Measurements from ENCODE around the gene PLEKHA8.

PLEKHA8 gene

DNA sequence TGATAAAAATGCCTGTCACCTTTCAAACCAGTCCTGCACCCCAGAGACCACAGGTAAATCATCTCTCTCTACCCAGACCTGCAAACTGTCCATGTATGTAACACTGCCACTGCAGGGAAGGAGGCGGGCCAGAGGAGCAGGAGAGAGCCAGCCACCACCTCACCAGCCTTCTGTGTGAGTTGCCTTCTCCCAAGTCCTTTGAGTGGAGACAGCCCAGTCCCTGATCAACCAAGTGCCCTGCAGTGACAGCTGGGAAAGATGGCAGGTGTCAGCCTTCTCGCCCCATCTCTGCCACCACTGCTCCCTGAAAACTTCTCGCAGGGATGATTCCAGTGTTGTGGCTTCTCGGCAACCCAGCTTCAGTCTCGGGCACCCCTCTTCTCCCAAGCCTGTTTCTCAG, 149.0 kb downstream of the PLEKHA8 start:
- no peaks in the 10 kb centered on the region for H3K27me3 ChIP-seq (ENCODE audit: insufficient read depth, low read length, poor library complexity, severe bottlenecking)
- no peaks in the 10 kb centered on the region for H4K20me1 ChIP-seq (ENCODE audit: insufficient read depth, low read length, poor library complexity, severe bottlenecking)
- no peak overlapping the region for H3K4me2 ChIP-seq (ENCODE audit: low read depth, low read length, poor library complexity, severe bottlenecking)
- no peak overlapping the region for H3K9ac ChIP-seq (ENCODE audit: low read depth, low read length, poor library complexity, severe bottlenecking)
- no peak overlapping the region for H2AFZ ChIP-seq (ENCODE audit: low read length)
- TF ChIP-seq CTCF (conservative IDR thresholded peaks at IDR 0.05; ENCODE audit: low read length) (no peak), EZH2phosphoT487 (IDR thresholded peaks at IDR 0.05; ENCODE audit: borderline replicate concordance) (no peak)
- H3K9me3 ChIP-seq (ENCODE audit: insufficient read depth, low read depth, low read length), result no peaks in the 10 kb centered on the region
- no peak overlapping the region for H3K4me3 ChIP-seq (ENCODE audit: low read length, poor library complexity, severe bottlenecking)
- H3F3A ChIP-seq (ENCODE audit: low read depth), result no peaks in the 10 kb centered on the region
- H3K9me2 ChIP-seq (replicated peaks; ENCODE audit: low read depth, low read length), result no peaks in the 10 kb centered on the region
- H3K4me1 ChIP-seq (ENCODE audit: insufficient read depth, low read length, poor library complexity, severe bottlenecking), result peaks cover 8% of the 10 kb centered on the region
- no peaks in the 10 kb centered on the region for H3K79me2 ChIP-seq (ENCODE audit: insufficient read depth, low read length)
- H3K36me3 ChIP-seq (ENCODE audit: insufficient read depth, low read length), result no peaks in the 10 kb centered on the region

GRCh38 chr7:30177965-30178364, 149.8 kb downstream of the PLEKHA8 start:
- Histone ChIP-seq H3K27me3 (ENCODE audit: insufficient read depth, low read length, poor library complexity, severe bottlenecking) (no peaks in the 10 kb centered on the region), H4K20me1 (ENCODE audit: insufficient read depth, low read length, poor library complexity, severe bottlenecking) (no peaks in the 10 kb centered on the region), H3K9me3 (ENCODE audit: insufficient read depth, low read depth, low read length) (no peaks in the 10 kb centered on the region), H3K4me2 (ENCODE audit: low read depth, low read length, poor library complexity, severe bottlenecking) (no peak overlapping the region), H3K4me3 (ENCODE audit: low read length, poor library complexity, severe bottlenecking) (no peak overlapping the region), H3K4me1 (ENCODE audit: insufficient read depth, low read length, poor library complexity, severe bottlenecking) (peaks cover 8% of the 10 kb centered on the region), H3F3A (ENCODE audit: low read depth) (no peaks in the 10 kb centered on the region), H3K9me2 (replicated peaks; ENCODE audit: low read depth, low read length) (no peaks in the 10 kb centered on the region), H2AFZ (ENCODE audit: low read length) (no peak overlapping the region), H3K9ac (ENCODE audit: low read depth, low read length, poor library complexity, severe bottlenecking) (no peak overlapping the region), H3K36me3 (ENCODE audit: insufficient read depth, low read length) (no peaks in the 10 kb centered on the region), H3K79me2 (ENCODE audit: insufficient read depth, low read length) (no peaks in the 10 kb centered on the region)
- TF ChIP-seq EZH2phosphoT487 (IDR thresholded peaks at IDR 0.05; ENCODE audit: borderline replicate concordance), result no peak
- no peak for TF ChIP-seq CTCF (conservative IDR thresholded peaks at IDR 0.05; ENCODE audit: low read length)

GRCh38 chr7:30178748-30179436, 150.7 kb downstream of the PLEKHA8 start:
- no peak overlapping the region for H2AFZ ChIP-seq (ENCODE audit: low read length)
- TF ChIP-seq CTCF (conservative IDR thresholded peaks at IDR 0.05; ENCODE audit: low read length) (no peak), EZH2phosphoT487 (IDR thresholded peaks at IDR 0.05; ENCODE audit: borderline replicate concordance) (no peak)

More at GRCh38 chr7:30178748-30179436, 150.7 kb downstream of the PLEKHA8 start:
- H3K4me2 ChIP-seq (ENCODE audit: low read depth, low read length, poor library complexity, severe bottlenecking), result no peak overlapping the region
- H3K27me3 ChIP-seq (ENCODE audit: insufficient read depth, low read length, poor library complexity, severe bottlenecking), result no peaks in the 10 kb centered on the region
- no peaks in the 10 kb centered on the region for H3K9me3 ChIP-seq (ENCODE audit: insufficient read depth, low read depth, low read length)
- no peaks in the 10 kb centered on the region for H3F3A ChIP-seq (ENCODE audit: low read depth)
- no peaks in the 10 kb centered on the region for H3K9me2 ChIP-seq (replicated peaks; ENCODE audit: low read depth, low read length)
- H3K79me2 ChIP-seq (ENCODE audit: insufficient read depth, low read length), result no peaks in the 10 kb centered on the region
- peaks cover under 1% of the 10 kb centered on the region for H3K4me1 ChIP-seq (ENCODE audit: insufficient read depth, low read length, poor library complexity, severe bottlenecking)
- H3K36me3 ChIP-seq (ENCODE audit: insufficient read depth, low read length), result no peaks in the 10 kb centered on the region
- H4K20me1 ChIP-seq (ENCODE audit: insufficient read depth, low read length, poor library complexity, severe bottlenecking), result no peaks in the 10 kb centered on the region
- no peak overlapping the region for H3K4me3 ChIP-seq (ENCODE audit: low read length, poor library complexity, severe bottlenecking)
- H3K9ac ChIP-seq (ENCODE audit: low read depth, low read length, poor library complexity, severe bottlenecking), result no peak overlapping the region

Data from Loucy (cell line).